Fibroblast of lung (primary cell): Measurements from ENCODE around the gene CLK1. TPM values are rescaled to one million over a fixed set of nuclear protein-coding genes. Genes with fewer than 3 reads are reported as not detected.

Experiments
- DNase-seq, 2 donors: peaks; one replicate each; pipeline versions ENCODE4 v3.0.0 to v3.0.0-alpha.2; 2010; ENCODE audit warnings: low read depth in 2 of 2
- H2AFZ ChIP-seq: 2 replicates; pipeline ENCODE4 v1.5.1; 2012; ENCODE audit warnings: low read length, control low read depth, inconsistent platforms
- H3K27ac ChIP-seq: 2 replicates; pipeline ENCODE4 v1.5.1; 2011; ENCODE audit warnings: low read length, control low read depth; ENCODE audit not compliant: insufficient read depth
- H3K27me3 ChIP-seq: 2 replicates; pipeline ENCODE4 v1.5.1; 2011; ENCODE audit warnings: mild to moderate bottlenecking, low read length; ENCODE audit not compliant: control insufficient read depth, insufficient read depth
- H3K36me3 ChIP-seq: 2 replicates; pipeline ENCODE4 v1.5.1; 2011; ENCODE audit warnings: low read length; ENCODE audit not compliant: control insufficient read depth, insufficient read depth
- H3K4me1 ChIP-seq: 2 replicates; pipeline ENCODE4 v1.5.1; 2011; ENCODE audit warnings: low read length; ENCODE audit not compliant: control insufficient read depth, insufficient read depth; ENCODE audit errors: extremely low read depth
- H3K4me2 ChIP-seq: 2 replicates; pipeline ENCODE4 v1.5.1; 2011; ENCODE audit warnings: low read length, control low read depth; ENCODE audit not compliant: insufficient read depth; ENCODE audit errors: extremely low read depth
- H3K4me3 ChIP-seq, 4 experiments: fragments of 200-600 bp in 1 of 4; sonication (generic) in 1 of 4; replicated peaks in 1 of 4; 2 replicates each; pipeline ENCODE4 v1.5.1; 2011 to 2016; ENCODE audit warnings: low read length in 4 of 4, low read depth in 3 of 4, mild to moderate bottlenecking in 3 of 4, control low read depth in 2 of 4, inconsistent platforms in 1 of 4, mixed read lengths in 1 of 4; ENCODE audit not compliant: insufficient read depth in 1 of 4; ENCODE audit errors: control extremely low read depth in 1 of 4
- H3K79me2 ChIP-seq: 2 replicates; pipeline ENCODE4 v1.5.1; 2012; ENCODE audit warnings: mild to moderate bottlenecking, low read length, inconsistent platforms; ENCODE audit not compliant: control insufficient read depth, insufficient read depth
- H3K9ac ChIP-seq: 2 replicates; pipeline ENCODE4 v1.5.1; 2011; ENCODE audit warnings: mild to moderate bottlenecking, low read length, control low read depth; ENCODE audit not compliant: insufficient read depth
- H3K9me3 ChIP-seq: 2 replicates; pipeline ENCODE4 v1.5.1; 2012; ENCODE audit warnings: low read depth, low read length; ENCODE audit not compliant: control insufficient read depth, insufficient read depth
- H4K20me1 ChIP-seq: 2 replicates; pipeline ENCODE4 v1.5.1; 2011; ENCODE audit warnings: low read length; ENCODE audit not compliant: control insufficient read depth, insufficient read depth; ENCODE audit errors: extremely low read depth
- EZH2 ChIP-seq: IDR thresholded peaks from 2 replicates; pipeline ENCODE4 v1.5.1; 2012; ENCODE audit warnings: low read length, control low read depth, mild to moderate bottlenecking; ENCODE audit errors: missing control alignments
- polyA plus RNA-seq, 2 donors: library from polyadenylated mRNA; depleted of rRNA in 1 of 2; stranded (reverse) in 1 of 2; unstranded in 1 of 2; fragments of >200 nt; gene quantifications; 2 replicates each; pipeline ENCODE4 v1.2.1, GENCODE V29; 2011 to 2012; ENCODE audit warnings: missing spikeins in 1 of 2
- total RNA-seq: library from RNA; depleted of rRNA; stranded (reverse); fragments of >200 nt; gene quantifications from 2 replicates; pipeline ENCODE4 v1.2.1, GENCODE V29; 2014
- TF ChIP-seq, protein P1 (sequence below), 2 donors: IDR thresholded peaks in 1 of 2; conservative IDR thresholded peaks in 1 of 2; 1 replicate in 1 of 2; 2 replicates in 1 of 2; pipeline ENCODE4 v1.5.1; 2011 to 2012; ENCODE audit warnings: low read length in 2 of 2, control low read depth in 1 of 2, inconsistent platforms in 1 of 2, low read depth in 1 of 2, mild to moderate bottlenecking in 1 of 2

Gene CLK1
- total and polyA plus RNA-seq, 2 donors (not counting 1 experiment from before 2014, with no cell fraction given), result 68.5 to 104 TPM

DNA sequence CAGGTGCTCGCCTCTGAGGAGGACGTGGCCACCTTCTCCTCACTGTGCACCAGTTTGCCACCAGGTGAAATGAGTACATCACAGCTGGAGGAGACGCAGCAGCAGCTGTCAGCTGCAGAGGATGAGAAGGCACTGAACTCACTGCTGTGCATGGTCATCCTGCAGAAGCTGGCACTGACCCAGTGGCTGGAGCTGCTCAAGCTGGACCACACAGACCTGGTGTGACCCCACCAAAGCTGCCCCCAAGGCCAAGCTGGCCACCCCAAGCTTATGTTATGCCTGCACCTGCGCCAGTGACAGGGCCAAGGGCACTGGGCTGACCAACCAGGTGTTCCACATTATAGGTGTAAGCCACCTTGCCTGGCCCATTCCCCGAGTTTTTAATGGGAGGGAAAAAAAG is 19.3 kb downstream of the CLK1 start:
- Histone ChIP-seq H3K9ac (no peak overlapping the region), H3K36me3 (no peaks in the 10 kb centered on the region), H3K27ac (no peak overlapping the region), H3K4me3 (no peak overlapping the region), H4K20me1 (no peaks in the 10 kb centered on the region), H3K9me3 (no peaks in the 10 kb centered on the region), H3K4me1 (no peaks in the 10 kb centered on the region), H3K27me3 (no peaks in the 10 kb centered on the region), H3K79me2 (no peaks in the 10 kb centered on the region), H3K4me2 (no peak overlapping the region), H2AFZ (no peak overlapping the region)
- DNase-seq, result no peak
- TF ChIP-seq EZH2, result no peak
- TF ChIP-seq, protein P1, sequence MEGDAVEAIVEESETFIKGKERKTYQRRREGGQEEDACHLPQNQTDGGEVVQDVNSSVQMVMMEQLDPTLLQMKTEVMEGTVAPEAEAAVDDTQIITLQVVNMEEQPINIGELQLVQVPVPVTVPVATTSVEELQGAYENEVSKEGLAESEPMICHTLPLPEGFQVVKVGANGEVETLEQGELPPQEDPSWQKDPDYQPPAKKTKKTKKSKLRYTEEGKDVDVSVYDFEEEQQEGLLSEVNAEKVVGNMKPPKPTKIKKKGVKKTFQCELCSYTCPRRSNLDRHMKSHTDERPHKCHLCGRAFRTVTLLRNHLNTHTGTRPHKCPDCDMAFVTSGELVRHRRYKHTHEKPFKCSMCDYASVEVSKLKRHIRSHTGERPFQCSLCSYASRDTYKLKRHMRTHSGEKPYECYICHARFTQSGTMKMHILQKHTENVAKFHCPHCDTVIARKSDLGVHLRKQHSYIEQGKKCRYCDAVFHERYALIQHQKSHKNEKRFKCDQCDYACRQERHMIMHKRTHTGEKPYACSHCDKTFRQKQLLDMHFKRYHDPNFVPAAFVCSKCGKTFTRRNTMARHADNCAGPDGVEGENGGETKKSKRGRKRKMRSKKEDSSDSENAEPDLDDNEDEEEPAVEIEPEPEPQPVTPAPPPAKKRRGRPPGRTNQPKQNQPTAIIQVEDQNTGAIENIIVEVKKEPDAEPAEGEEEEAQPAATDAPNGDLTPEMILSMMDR (conservative IDR thresholded peaks at IDR 0.05 in 1 of 2, IDR thresholded peaks at IDR 0.05 in 1 of 2; ENCODE audit: low read depth in 1 of 2, low read length in 2 of 2), result no peak

DNA sequence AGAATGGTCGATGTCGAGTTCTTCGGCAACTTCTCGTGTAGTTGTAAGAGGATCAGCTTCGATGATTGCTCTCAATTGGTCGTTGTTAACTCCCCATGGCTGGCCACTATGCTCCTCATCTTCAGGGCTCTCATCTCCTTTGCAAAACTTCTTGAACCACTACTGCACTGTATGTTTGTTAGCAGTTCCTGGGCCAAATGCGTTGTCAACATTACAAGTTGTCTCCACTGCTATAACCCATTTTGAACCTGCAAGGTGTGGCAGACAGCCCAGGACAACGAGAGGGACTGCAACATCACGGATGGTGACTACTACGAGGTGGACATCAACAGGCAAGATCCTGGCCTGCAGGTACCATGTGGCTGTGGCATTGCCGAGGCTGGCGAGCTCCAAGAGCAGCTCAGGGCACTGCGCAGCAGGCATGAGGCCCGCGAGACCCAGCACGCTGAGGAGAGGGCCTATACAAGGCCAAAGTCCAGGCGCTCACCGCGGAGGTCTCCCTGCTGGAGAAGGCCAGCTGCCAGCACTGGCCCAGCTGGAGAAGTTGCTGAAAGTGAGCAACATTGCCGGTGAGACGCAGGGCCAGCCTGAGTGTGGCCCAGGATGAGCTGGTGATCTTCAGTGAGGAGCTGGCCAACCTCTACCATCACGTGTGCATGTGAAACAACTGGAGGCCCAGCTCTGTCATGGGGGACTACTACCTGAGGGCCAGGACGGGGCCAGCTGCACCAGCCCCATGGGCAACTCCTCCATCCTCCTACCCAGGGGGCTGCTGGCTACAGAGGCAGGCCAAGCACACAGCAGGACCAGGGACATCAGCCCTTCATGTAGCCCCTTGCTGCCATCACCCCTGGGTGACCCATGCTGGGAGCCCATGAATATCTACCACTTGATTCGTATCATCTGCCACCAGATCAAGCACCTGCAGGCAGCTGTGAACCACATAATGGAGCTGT is 20.2 kb downstream of the CLK1 start:
- Histone ChIP-seq H3K4me3 (no peak overlapping the region), H3K36me3 (no peaks in the 10 kb centered on the region), H4K20me1 (no peaks in the 10 kb centered on the region), H3K4me1 (no peaks in the 10 kb centered on the region), H3K79me2 (no peaks in the 10 kb centered on the region), H3K9ac (no peak overlapping the region), H3K9me3 (no peaks in the 10 kb centered on the region), H2AFZ (no peak overlapping the region), H3K27me3 (no peaks in the 10 kb centered on the region), H3K27ac (no peak overlapping the region), H3K4me2 (no peak overlapping the region)
- TF ChIP-seq, protein P1 (conservative IDR thresholded peaks at IDR 0.05 in 1 of 2, IDR thresholded peaks at IDR 0.05 in 1 of 2; ENCODE audit: low read depth in 1 of 2, low read length in 2 of 2), result no peak
- no peak for TF ChIP-seq EZH2
- DNase-seq, result no peak

DNA sequence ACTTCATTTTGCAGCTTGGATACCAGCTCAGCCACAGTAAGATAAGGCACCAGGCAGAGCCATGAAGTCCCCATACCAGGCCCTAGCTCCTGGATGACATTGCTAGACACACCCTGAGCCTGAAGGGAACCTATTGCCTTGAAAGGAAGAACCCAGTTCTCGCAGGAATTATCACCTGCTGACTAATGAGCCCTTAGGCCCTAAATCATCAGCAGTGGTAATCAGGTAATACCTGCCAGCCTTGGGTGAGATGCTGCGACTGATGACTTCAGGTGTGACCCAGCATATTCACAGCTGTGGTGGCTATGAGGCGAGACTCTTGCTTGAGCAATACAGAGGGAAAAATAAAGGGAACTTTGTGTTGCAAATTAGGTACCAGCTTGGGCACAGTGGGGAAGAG is 24.9 kb downstream of the CLK1 start:
- TF ChIP-seq, protein P1 (conservative IDR thresholded peaks at IDR 0.05 in 1 of 2, IDR thresholded peaks at IDR 0.05 in 1 of 2; ENCODE audit: low read depth in 1 of 2, low read length in 2 of 2), result no peak
- no peak for TF ChIP-seq EZH2
- H3K9me3 ChIP-seq, result no peaks in the 10 kb centered on the region

More for the DNA sequence above, 24.9 kb downstream of the CLK1 start:
- H3K4me3 ChIP-seq, result no peak overlapping the region
- no peak overlapping the region for H3K27ac ChIP-seq
- H3K9ac ChIP-seq, result no peak overlapping the region
- no peaks in the 10 kb centered on the region for H3K27me3 ChIP-seq
- H3K36me3 ChIP-seq, result no peaks in the 10 kb centered on the region
- H3K4me2 ChIP-seq, result no peak overlapping the region
- no peaks in the 10 kb centered on the region for H3K79me2 ChIP-seq
- DNase-seq, result no peak
- H4K20me1 ChIP-seq, result no peaks in the 10 kb centered on the region
- no peaks in the 10 kb centered on the region for H3K4me1 ChIP-seq
- H2AFZ ChIP-seq, result no peak overlapping the region
